HG03060 (cell line): Measurements from ENCODE around the gene PFKP.

Experiments used
- ATAC-seq: cut with Tn5 transposase; IDR thresholded peaks from one replicate; pipeline ENCODE4 v1.9.1; 2021; ENCODE audit warnings: low read depth, moderate number of reproducible peaks; ENCODE audit not compliant: unreplicated experiment

The PFKP gene

DNA sequence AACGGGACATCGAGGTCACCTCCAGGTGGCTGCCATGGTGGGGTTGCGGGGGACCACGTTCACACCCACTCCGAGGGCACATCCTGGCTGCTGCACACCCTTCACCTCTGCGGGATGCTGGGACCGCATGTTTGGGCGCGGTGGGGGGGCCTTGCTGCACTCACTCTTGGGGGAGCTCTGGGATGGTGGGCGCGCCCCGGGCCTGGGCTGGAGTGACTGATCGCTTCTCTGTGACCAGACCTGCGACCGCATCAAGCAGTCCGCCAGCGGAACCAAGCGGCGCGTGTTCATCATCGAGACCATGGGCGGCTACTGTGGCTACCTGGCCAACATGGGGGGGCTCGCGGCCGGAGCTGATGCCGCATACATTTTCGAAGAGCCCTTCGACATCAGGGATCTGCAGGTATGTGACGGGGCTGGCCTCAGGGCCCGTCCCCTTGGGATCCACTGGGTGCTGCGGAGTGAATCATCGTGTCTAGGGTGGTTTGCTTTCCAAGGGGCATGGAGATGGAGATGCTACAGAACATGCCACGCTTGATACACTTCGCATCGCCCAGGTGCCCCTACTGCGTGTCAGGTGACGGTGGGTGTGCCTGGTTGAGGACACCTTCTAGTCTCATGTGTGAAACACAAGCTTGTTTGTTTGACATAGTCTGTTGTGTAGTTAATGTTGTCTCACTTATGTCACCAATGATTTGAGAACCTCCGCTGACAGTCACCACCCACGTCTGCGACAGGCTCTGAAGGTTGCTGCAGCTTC, 62.4 kb downstream of the PFKP start:
- no peak for ATAC-seq

DNA sequence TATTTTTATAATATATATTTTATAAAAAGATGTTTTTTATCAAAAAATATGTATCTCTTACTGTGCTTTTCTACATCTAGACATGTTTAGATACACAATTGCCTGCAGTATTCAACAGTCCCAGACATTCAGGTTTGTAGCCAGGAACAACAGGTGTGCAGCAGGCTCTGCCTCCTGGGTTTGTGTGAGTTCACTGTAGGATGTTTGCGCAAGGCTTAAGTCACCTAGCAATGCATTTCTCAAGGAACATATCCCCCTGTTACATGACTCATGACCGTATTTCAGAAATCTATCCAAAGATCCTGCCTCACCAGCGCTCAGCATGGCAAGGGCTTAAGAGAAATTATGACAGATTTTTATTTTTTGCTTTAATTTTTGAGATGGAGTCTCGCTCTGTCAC, 63.8 kb downstream of the PFKP start:
- no peak for ATAC-seq

DNA sequence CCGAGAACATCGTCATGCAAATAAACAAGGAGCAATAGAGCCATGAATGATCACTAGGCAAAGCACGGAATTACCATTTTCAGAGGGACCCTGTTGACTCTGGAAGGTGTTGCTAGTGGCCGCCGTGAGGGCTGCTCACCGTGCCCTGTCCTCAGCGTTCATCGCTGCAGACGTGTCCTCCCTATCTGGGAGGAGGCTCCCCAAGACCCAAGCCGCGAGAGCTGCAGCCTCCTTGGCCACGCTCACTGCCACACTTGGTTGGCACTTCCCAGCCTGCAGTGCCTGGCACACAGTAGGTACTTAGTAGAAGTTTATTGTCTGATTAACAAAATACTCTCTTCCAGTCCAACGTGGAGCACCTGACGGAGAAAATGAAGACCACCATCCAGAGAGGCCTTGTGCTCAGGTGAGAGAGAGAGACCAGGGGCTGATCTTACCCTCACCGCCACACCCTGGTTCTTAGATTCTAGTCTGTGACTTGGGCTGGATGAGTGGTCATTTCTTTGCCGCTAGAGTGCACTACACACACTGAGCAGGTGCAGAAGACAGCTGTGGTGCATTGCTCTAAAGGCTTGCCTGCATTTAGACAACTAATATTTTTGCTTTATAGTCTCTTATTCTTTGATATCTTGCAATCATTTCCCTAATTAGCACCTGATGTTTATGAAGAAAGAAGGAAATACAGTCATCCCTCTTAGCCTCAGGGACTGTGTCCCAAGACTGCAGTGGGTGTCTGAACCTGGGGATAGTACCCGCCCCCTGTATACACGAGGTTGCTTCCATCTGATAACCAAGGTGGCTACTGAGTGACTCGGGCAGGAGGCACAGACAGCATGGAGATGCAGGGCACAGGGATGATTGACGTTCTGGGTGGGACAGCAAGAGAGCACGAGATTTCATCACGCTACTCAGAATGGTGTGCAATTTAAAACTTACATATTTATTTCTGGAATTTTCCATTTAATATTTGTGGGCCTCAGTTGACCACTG, 65.0 kb downstream of the PFKP start:
- ATAC-seq = no peak

DNA sequence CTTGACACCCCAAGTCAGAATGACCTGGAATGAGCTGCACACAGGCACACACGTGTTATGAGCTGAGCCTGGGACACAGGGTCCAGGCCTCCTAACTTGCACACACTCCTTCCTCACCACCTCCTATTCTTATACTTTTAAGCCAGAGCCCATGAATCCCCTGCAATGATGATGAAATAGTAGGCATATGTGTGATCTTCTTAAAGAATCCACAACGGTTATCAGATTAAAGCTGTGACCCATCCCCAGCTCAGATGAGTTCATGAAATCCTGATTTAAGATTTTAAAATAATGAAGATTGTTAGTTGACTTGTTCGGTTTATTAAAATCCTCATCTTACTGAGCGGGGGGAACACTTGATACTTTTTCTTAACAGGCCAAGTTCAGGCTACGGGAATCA, 66.6 kb downstream of the PFKP start:
- no peak for ATAC-seq

DNA sequence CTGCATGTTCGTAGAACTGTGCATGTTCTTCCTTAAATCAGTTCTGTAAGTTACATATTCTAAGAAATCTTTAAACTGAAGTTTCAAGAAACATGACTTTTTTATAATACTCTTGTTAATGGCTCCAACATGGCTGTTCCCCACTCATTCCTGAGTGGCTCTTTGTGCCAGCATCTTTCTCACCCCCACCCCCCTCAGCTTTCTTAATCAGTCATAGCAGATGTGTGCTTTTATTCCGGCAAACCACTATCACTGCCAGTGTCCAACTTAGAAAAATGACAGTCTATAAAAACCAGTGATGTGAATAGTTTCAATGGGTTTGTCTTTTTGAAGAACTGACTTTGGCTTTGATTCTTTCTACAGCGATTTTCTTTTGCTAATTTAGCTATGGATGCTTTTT, 67.7 kb downstream of the PFKP start:
- ATAC-seq = no peak

DNA sequence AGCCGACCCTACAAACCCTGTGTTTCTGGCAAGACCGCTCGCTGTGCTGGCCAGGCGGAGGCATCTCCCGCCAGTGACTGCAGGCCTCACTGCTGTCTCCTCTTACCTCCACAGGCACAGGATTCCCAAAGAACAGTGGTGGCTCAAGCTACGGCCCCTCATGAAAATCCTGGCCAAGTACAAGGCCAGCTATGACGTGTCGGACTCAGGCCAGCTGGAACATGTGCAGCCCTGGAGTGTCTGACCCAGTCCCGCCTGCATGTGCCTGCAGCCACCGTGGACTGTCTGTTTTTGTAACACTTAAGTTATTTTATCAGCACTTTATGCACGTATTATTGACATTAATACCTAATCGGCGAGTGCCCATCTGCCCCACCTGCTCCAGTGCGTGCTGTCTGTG, 69.0 kb downstream of the PFKP start:
- ATAC-seq = no peak

DNA sequence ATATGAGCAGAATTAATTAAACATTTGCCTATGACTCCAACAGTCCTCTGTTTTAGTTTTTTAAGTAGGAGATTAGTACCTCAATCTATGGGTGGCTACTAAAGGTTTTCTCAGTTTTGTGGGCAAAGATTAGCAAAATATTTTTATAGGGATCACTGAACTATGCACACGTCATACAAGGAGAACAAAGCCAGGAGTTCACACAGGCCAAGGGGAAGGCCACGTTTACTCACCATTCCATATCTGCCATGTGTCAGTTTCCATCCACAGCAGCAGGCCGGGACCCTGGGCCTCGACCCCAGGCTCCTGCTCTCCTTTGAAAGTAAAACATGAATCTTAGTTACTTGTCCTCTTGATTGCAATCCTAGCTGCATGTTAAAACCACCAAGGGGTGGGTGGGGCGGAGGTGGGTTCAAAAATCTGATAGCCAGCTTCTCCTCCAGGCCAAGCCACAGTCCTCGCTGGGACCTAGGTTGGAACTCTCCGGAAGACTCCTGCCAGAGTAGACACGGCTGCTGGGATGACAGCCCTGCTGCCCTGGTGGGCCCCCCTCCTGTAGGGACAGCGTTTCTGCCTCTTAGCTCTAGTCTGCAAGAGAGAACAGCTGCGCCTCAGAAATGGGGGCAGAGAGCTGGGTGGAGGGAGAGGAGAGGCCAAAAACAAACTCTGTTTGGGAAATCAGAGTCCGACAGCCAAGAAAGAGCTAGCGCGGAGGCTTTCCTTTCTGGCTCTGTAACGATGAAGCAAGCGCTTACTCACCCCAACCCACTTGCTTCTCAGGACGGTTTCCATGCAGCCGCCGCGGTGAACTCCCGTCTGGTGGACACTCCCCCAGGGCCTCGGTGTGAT, 69.6 kb downstream of the PFKP start:
- no peak for ATAC-seq

DNA sequence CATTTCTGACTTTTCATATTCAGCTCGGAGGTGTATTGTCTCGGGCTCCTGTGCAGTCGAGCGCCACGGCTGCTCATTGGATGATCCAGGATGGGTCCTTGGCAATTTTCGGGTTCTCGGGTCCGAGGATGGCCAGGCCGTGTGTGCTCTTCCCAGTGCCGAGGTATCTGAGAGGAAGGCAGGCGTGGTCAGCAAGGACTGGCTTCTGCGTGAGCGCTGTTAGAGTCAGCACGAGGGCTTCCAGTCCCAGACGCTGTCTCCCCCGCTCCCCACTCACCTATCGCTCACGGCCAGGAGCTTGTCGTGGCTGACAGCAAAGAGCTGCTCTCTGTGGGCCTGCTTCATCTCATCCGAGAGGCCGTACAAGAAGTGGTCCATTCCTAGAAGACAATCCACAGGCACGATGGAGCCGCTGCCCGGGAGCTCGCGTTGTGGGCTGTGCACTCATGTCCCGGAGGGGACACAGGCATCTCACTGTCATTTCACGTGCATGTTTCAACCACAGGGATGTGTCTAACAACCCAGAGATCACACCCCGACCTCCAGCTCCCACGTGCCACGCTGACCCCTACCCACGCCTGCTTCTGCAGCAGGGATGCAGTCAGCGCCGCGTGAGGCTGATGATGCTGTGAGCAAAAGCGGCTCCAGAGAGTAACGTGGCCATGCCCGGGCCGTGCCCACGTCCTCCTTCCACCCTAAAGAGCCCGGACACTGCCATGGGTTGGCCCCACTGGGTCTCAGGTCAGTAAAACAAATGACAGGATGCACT, 70.8 kb downstream of the PFKP start:
- no peak for ATAC-seq

DNA sequence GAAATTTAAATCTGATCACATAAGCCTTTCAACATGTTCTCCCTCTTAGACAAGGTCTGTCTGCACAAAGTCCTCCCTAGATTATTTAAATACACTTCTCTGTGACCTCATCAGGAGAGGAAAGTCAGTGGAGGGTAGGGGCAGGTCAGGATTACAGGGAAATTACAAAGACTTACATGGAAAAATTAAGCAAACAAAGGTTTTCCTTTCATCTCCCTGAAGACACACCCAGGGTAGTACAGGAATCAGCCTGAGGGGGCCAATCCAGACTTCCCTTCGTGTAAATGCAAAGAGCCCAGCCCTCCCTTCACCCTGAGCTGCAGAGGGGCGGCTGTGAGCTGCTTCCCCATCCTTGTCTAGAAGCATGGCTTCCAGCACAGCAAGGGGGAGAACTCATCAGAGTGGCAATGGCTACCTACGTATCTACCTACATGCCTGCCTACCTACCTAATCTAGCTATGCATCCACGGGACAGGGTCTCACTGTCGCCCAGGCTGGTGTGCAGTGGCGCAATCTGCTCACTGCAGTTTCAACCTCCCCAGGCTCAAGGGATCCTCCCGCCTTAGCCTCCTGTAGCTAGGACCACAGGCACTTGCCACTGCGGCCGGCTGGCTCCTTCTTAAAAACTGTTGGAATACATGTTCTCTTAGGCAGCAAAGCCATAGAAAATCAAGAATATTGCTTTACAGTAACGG, 72.0 kb downstream of the PFKP start:
- no peak for ATAC-seq

DNA sequence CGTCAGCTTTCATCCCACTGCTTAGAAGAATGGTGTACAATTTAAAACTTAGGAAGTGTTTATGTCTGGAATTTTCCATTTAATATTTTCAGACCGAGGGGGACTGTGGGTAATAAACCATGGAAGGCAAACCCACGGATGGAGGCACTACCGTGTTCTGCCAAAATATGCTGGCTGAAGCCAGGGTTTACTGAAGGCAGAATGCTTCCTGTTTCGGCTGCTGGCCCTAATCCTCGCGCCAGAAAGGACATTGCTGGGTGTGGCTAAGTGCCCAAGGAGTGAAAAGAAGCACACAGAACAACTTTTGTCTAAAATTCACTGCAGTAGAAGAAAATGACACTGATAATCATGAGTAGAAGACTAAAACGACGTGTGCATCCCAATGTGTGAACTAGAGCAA, 72.9 kb downstream of the PFKP start:
- ATAC-seq = no peak

DNA sequence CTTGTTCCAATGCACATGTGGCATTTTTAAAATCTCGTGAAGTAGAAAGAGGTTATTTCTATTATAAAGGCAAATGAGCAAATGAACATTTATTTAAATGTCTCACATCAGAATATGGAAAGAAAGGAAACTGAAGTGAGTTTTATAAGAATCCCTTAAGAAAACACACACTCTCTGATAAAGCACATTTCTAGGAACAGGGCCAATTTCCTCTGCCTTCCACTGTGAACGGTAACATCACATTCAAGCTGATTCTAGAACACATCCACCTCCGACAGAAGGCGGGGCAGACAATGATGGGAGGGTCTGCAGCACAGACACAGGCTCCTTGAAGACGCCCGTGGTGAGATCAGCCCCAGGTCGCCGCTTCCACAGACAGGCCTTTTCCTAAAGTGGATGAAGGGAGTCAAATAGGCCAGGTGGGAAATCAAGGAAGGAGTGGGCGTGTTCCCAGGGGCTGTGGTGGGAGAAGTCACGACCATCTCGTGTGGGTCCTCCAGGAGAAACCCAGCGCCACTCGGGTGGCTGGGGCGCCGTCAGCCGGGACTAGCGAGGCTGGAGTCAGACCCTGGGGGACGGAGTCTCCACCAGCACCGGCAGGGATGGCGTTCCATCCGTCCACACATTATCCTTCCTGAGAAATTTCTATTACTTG, 74.1 kb downstream of the PFKP start:
- no peak for ATAC-seq

DNA sequence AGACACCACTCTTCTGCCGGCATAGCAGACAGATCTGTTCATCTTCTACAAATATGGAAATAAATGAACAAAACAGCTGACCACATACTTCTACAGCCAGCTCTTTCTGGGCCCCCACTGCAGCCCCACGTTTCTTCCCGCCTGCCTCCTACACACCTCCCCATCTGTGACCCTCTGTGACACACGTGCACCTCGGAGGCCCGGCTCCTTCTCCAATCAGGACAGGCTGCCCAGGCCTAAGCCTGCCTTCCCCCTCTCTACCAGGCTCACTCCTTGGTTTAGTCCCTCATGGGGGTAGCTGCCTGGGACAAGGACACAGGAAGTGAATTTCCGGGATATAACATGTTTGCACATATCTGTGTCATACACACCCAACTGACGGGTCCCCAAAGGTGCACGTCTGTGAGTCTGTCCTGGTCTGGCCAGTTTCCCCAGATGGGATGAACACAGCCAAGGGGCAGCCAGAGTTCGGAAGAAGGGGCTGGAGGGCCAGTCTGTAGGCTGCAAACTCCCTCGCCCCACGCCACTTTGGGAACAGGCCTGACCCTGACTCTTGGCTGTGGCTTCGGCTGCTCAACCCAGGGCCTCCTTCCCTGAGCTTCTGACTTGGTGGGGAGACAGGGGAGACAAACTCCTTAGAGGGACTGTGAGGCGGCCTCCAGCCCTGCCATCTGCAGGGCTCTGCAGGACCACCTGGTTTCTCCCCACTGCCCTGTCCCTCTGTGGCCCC, 75.0 kb downstream of the PFKP start:
- no peak for ATAC-seq

DNA sequence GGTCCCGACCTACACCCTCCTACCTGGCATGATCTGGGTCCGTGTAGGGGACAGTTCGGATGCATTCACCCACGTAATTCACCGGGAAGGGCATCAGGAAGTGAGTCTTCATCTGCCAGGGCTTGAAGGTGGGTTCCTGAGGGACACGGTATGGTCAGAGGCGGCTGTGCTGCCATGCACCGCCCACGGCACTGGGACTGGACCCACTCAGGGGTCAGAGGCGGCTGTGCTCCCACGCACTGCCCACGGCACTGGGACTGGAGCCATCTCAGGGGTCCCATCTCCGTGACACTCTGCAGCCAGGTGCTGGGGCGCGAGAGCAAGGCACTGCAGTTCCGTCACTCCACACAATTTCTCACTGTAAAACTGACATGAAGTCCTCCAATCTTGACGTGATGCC, 76.0 kb downstream of the PFKP start:
- ATAC-seq = no peak

DNA sequence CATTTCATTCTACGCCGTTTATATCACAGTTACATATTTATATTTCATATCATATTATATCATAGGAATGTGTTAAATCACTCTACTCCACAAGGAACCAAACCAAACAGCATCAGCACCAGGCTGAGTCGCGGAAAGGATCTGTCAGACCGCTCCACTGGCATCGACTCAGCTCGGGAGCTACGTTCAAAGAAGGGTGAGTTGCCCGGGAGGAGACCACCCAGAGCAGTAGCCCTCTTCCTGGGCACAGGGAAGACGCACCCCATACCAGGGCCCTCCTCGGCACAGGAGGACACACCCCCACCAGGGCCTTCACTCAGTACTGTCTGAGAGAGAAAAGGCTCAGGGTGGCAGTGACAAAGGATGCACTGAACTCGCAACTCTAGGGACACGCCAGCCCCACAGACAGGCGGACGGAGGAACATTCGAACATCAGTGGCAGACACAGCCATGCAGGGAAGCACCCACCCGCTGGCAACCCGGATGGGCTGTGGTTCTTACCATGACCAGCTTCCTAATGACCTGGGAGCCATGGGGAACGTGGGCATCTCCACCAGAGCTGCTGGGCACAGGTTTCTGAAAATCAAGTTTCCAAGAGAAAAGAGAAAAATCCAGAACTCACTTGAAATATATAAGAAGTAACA, 76.6 kb downstream of the PFKP start:
- ATAC-seq = no peak

DNA sequence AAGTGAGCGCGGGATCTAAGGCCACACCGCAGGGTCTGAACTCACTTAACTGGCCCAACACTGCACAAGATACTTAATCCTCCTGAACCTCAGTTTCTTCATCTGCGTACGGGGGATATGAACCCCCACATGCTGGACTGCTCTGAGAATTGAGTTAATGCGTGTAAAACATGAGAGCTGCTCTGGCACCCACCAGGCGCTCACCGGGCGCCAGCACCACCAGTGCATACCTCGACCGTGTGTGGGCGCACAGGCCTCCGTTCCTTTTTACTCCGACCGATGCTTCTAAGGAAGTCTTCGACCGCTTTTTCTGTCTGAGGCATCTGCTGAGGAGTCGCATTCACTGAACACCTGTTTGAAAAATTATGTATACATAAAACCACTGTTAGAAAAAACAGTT, 78.0 kb downstream of the PFKP start:
- no peak for ATAC-seq

DNA sequence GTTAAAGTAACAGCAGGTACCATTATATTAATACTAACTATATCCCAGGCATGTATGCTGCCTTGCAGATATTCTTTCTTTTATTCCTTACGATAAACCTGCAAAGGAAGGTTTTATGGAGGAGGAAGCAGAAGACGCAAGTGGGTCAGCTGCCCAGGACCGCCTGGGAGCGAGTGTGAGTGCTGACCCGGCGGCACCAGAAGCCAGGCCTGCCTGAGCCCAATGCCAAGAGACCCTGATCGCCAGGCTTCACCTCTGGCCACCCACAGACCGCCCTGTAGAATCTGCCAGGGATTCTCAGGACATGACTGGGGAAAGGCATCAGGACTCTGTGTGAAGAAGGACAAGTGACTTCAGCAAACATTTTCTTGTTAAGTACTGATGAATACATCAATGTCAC, 78.9 kb downstream of the PFKP start:
- ATAC-seq = no peak

DNA sequence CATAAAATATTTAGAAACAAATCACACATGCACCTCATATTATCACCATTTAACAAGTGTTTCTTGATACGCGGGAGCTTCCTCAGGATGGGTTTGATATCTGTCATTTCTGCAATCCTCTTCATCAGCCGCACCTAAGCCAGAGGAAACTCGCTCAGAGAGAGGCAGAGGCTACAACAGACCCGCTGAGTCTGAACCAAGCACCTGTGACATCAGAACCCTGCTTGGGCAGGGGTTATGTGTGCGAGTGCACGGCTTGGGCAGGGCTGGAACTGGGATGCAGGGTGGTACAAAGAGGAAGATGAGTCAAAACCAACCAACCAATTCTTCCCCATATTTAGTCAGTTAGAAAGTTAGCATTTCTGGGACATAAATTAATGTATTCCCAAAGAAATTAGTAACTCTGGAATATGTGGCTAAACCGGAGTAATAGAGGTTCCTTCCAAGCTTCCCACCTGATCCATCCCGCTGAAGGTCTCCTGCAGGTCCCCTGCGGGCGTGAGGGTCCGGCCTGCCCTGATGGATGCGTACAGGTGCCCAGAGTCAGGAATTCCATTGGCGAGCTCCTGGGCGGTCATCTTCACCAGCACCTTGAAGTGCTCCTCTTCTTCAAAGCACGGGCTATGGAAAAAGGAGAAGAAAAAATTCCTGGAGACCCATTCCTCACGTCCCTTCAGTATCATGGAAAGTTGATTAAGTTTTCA, 79.9 kb downstream of the PFKP start:
- ATAC-seq = no peak
